Measurements from ENCODE around the gene DHRS3. TPM values are rescaled to one million over a fixed set of nuclear protein-coding genes. Genes with fewer than 3 reads are reported as not detected.

The DHRS3 gene
- total and polyA plus RNA-seq, 2 of the 13 experiments (the other 11 are each of a cell fraction or from before 2014, with no cell fraction given) = 48.5 to 90.5 TPM

DNA sequence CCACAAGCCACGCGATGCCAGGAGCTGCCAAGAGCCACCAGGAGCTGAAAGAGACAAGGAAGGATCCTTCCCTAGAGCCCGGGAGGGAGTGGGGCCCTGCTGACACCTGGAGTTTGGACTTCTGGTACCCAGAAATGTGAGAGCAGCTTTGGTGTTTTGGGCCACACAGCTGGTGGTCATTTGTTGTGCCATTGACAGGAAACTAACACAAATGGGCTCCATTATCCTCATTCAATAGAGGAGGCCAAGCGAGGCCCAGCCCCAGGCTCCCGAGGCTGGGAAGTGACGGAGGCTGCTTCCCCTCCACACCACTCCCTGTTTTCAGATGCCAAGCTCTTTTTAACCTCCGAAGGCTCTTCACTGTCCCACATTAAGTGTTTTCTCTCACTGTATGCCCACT lies 25.5 kb downstream of the DHRS3 start:
- WGBS (ENCODE audit: low lambda C conversion rate) = 98% methylated on average over 7 of the region's 7 CpGs
- Histone ChIP-seq H3K4me3 (replicated peaks in 1 of 3; ENCODE audit: insufficient read depth in 1 of 3, low read depth in 2 of 3, low read length in 3 of 3) (no peak overlapping the region), H3K27ac (ENCODE audit: extremely low read length, insufficient read depth, low read length) (no peak overlapping the region), H3K36me3 (replicated peaks in 1 of 2; ENCODE audit: control insufficient read depth in 1 of 2, insufficient read depth in 2 of 2, low read length in 2 of 2) (peaks cover 8 to 68% of the 10 kb centered on the region in 2 experiments), H3K79me2 (ENCODE audit: insufficient read depth, low read length) (peaks cover 76% of the 10 kb centered on the region), H2AFZ (ENCODE audit: low read length) (no peak overlapping the region), H3K9ac (ENCODE audit: insufficient read depth, low read depth, low read length) (no peak overlapping the region), H3K9me3 (ENCODE audit: low read length) (no peaks in the 10 kb centered on the region), H3K4me1 (ENCODE audit: insufficient read depth, low read length) (peaks cover 62% of the 10 kb centered on the region), H4K20me1 (ENCODE audit: insufficient read depth, low read length) (peaks cover 86% of the 10 kb centered on the region), H3K4me2 (ENCODE audit: low read depth, low read length) (no peak overlapping the region), H3K27me3 (ENCODE audit: control insufficient read depth in 1 of 2, insufficient read depth in 2 of 2, low read length in 2 of 2) (no peaks in the 10 kb centered on the region)
- TF ChIP-seq ZNF775 (CRISPR knock-in tag; IDR thresholded peaks at IDR 0.05; ENCODE audit: borderline replicate concordance) = no peak
- TF ChIP-seq, protein P1, sequence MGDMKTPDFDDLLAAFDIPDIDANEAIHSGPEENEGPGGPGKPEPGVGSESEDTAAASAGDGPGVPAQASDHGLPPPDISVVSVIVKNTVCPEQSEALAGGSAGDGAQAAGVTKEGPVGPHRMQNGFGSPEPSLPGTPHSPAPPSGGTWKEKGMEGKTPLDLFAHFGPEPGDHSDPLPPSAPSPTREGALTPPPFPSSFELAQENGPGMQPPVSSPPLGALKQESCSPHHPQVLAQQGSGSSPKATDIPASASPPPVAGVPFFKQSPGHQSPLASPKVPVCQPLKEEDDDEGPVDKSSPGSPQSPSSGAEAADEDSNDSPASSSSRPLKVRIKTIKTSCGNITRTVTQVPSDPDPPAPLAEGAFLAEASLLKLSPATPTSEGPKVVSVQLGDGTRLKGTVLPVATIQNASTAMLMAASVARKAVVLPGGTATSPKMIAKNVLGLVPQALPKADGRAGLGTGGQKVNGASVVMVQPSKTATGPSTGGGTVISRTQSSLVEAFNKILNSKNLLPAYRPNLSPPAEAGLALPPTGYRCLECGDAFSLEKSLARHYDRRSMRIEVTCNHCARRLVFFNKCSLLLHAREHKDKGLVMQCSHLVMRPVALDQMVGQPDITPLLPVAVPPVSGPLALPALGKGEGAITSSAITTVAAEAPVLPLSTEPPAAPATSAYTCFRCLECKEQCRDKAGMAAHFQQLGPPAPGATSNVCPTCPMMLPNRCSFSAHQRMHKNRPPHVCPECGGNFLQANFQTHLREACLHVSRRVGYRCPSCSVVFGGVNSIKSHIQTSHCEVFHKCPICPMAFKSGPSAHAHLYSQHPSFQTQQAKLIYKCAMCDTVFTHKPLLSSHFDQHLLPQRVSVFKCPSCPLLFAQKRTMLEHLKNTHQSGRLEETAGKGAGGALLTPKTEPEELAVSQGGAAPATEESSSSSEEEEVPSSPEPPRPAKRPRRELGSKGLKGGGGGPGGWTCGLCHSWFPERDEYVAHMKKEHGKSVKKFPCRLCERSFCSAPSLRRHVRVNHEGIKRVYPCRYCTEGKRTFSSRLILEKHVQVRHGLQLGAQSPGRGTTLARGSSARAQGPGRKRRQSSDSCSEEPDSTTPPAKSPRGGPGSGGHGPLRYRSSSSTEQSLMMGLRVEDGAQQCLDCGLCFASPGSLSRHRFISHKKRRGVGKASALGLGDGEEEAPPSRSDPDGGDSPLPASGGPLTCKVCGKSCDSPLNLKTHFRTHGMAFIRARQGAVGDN (CRISPR knock-in tag; IDR thresholded peaks at IDR 0.05) = peak; percentile 9; the same call in 1 of the 2 replicates
- in situ Hi-C loops (cut with HindIII; ENCODE audit: extremely low pct_ligation_motif_present, low pct_unique_long_range_greater_than_20kb) = no loop called here
- FAIRE-seq = no peak
- intact Hi-C loops (cut with micrococcal nuclease; ENCODE audit: unreplicated experiment) = no loop called here
- DNase-seq (ENCODE audit: low spot score) = no peak
- ATAC-seq = no peak
- ChIA-PET CTCF (ENCODE audit: low intra/inter-chr PET ratio, low total read pairs) (no interaction called here), POLR2A (interaction anchor here (0.7 kb wide), 1 partner anchor 26 kb away, joined by 4 read pairs; the partner anchor contains the start of gene DHRS3)
- no TSS peak for BruUV-seq (replicated peaks)

DNA sequence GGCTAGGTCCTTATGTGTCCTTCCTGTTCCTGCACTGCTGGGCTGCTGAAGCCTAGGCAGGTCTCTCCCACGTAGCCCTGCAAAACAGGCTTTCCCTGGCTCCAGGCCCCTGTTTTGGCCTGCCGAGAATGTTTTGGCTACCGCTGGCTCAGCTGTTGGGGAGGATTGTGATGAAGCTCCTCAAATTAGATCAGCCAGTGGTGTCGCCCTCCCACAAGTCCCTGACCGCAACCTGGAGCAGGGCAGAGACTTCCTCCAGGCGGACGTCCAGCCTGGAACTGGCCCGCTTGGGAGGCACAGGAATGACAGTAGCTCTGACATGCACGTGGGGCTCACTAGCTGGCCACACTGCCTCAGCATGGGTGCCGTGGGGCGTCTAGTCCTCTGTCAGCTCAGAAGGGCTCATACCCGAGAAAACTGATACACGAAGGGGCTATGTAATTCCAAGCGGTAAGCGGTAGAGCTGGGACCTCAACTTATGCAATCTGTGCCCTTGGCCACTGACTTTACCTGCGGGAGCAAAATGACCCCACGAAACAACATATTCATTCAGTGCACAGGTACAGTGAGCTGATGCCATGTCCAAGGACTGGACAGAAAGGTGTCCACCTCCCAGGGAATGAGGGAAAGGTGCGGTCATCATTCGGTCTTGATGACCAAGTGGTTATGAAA lies 26.6 kb downstream of the DHRS3 start:
- Histone ChIP-seq H3K9me3 (ENCODE audit: low read length) (no peaks in the 10 kb centered on the region), H3K4me2 (ENCODE audit: low read depth, low read length) (no peak overlapping the region), H3K79me2 (ENCODE audit: insufficient read depth, low read length) (peaks cover 70% of the 10 kb centered on the region), H3K4me3 (replicated peaks in 1 of 3; ENCODE audit: insufficient read depth in 1 of 3, low read depth in 2 of 3, low read length in 3 of 3) (no peak overlapping the region), H3K36me3 (replicated peaks in 1 of 2; ENCODE audit: control insufficient read depth in 1 of 2, insufficient read depth in 2 of 2, low read length in 2 of 2) (peaks cover 11 to 64% of the 10 kb centered on the region in 2 experiments), H4K20me1 (ENCODE audit: insufficient read depth, low read length) (peaks cover 88% of the 10 kb centered on the region), H2AFZ (ENCODE audit: low read length) (no peak overlapping the region), H3K4me1 (ENCODE audit: insufficient read depth, low read length) (peaks cover 51% of the 10 kb centered on the region), H3K27me3 (ENCODE audit: control insufficient read depth in 1 of 2, insufficient read depth in 2 of 2, low read length in 2 of 2) (no peaks in the 10 kb centered on the region), H3K9ac (ENCODE audit: insufficient read depth, low read depth, low read length) (no peak overlapping the region), H3K27ac (ENCODE audit: extremely low read length, insufficient read depth, low read length) (no peak overlapping the region)
- ChIA-PET POLR2A (no interaction called here), CTCF (ENCODE audit: low intra/inter-chr PET ratio, low total read pairs) (no interaction called here)
- BruUV-seq (replicated peaks) = no TSS peak
- WGBS (ENCODE audit: low lambda C conversion rate) = 94% methylated on average over 17 of the region's 19 CpGs
- in situ Hi-C loops (cut with HindIII; ENCODE audit: extremely low pct_ligation_motif_present, low pct_unique_long_range_greater_than_20kb) = no loop called here
- no peak for FAIRE-seq
- no peak for DNase-seq (ENCODE audit: low spot score)
- intact Hi-C loops (cut with micrococcal nuclease; ENCODE audit: unreplicated experiment) = no loop called here
- no peak for ATAC-seq
- TF ChIP-seq ZNF484 (CRISPR knock-in tag; IDR thresholded peaks at IDR 0.05; ENCODE audit: borderline replicate concordance, low read depth) = no peak
- TF ChIP-seq, protein P2, sequence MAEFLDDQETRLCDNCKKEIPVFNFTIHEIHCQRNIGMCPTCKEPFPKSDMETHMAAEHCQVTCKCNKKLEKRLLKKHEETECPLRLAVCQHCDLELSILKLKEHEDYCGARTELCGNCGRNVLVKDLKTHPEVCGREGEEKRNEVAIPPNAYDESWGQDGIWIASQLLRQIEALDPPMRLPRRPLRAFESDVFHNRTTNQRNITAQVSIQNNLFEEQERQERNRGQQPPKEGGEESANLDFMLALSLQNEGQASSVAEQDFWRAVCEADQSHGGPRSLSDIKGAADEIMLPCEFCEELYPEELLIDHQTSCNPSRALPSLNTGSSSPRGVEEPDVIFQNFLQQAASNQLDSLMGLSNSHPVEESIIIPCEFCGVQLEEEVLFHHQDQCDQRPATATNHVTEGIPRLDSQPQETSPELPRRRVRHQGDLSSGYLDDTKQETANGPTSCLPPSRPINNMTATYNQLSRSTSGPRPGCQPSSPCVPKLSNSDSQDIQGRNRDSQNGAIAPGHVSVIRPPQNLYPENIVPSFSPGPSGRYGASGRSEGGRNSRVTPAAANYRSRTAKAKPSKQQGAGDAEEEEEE (CRISPR knock-in tag; IDR thresholded peaks at IDR 0.05; ENCODE audit: borderline replicate concordance) = no peak
- no peak for TF ChIP-seq TOPORS (CRISPR knock-in tag; IDR thresholded peaks at IDR 0.05)
- no peak for TF ChIP-seq ZNF569 (CRISPR knock-in tag; IDR thresholded peaks at IDR 0.05; ENCODE audit: borderline replicate concordance)
- TF ChIP-seq, protein P3, sequence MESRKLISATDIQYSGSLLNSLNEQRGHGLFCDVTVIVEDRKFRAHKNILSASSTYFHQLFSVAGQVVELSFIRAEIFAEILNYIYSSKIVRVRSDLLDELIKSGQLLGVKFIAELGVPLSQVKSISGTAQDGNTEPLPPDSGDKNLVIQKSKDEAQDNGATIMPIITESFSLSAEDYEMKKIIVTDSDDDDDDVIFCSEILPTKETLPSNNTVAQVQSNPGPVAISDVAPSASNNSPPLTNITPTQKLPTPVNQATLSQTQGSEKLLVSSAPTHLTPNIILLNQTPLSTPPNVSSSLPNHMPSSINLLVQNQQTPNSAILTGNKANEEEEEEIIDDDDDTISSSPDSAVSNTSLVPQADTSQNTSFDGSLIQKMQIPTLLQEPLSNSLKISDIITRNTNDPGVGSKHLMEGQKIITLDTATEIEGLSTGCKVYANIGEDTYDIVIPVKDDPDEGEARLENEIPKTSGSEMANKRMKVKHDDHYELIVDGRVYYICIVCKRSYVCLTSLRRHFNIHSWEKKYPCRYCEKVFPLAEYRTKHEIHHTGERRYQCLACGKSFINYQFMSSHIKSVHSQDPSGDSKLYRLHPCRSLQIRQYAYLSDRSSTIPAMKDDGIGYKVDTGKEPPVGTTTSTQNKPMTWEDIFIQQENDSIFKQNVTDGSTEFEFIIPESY (CRISPR knock-in tag; IDR thresholded peaks at IDR 0.05) = peak; percentile 53; the same call in 1 of the 2 replicates
